Fibroblast of skin of abdomen (primary cell): ENCODE results near the gene METTL21C.

Experiments used
- DNase-seq: peaks from one replicate; pipeline ENCODE4 v3.0.0-alpha.2; 2013

The METTL21C gene

DNA sequence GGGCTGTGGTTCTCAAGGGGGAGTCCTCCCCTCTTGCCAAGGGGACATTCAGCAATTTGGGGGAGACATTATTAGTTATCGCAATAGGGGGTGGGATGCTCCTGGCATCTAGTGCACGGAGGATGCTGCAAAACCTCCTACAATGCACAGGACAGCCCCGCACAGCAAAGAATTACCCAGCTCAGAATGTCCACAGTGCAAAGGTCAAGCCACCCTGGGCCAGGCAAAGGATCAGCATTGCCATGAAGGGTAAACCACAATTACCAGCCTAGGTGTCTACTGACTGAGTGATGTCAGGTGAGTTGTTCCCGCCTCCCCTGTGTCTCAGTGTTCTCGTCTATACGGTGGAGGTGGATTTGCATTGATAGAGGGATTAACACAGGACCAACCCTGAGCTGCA lies 2.4 kb upstream of the METTL21C start:
- no peak for DNase-seq

DNA sequence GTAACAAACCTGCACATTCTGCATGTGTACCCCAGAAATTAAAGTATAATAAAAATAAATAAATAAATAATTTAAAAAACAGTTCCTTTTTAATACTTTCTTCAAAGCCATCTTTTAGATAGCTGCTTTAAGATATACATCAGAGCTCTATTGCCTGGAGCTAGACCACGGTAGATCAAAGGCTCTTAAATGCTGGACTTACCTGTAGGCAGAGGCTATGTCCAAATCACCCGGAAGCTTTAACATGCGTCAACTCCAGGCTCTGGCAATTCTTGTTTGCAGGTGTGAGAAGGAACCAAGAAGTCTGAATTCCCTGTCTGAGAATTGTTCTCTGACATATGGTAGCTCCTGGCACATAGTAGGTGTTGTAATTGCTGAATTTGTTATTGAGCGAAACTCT lies 1.6 kb upstream of the METTL21C start:
- no peak for DNase-seq

DNA sequence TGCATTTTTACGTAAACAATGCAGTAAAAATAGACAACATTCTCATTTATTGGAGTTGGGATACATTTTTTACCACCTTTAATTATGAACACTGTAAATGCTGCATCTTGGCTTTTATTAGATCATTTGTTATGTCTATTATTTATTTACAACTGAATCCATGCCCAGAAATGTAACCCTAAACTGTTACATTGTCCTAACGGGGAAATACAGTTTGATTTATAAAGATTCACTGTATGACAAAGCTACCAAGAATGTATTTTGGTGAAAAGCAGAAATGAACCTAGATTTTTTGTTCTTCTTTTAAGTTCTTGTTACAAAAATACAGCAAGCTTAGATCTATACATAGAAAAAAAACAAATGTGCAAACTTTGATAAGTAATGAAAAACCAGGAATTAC lies 1.1 kb downstream of the METTL21C start:
- peak; percentile 48 for DNase-seq

DNA sequence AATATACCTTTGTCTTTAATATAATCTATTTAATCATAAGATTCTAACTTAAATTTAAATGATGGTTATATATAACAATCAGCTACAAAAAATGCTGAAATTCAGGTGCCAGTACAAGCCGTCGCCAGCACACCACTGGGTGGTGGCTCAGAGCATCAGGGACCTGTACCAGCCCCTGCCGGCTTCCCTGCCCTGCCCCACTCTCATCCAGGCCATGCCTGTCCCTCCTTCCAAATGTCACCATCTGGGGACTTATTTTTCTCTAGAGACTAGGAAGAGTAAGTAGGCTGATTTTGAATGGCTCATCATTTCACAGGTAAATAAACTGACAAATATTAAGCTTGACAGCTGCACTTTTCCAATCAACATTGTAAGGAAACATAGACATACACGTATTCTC lies 1.6 kb downstream of the METTL21C start:
- no peak for DNase-seq

DNA sequence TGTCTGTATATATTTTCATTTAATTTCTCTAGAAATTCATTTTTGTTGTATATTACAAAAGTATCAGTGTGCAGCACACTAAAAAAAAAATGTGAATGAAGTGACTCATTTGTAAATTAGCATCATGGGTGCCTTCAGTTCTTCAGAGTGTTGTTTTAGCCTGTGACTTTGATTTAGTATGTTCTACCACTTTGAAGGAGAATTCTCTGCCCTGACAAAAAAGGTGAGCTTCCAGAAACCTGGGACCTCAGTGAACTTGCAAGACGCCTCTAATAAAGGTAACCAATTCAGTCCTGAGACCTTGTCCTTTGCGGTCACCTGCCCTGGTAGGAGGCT lies 2.4 kb downstream of the METTL21C start:
- no peak for DNase-seq

DNA sequence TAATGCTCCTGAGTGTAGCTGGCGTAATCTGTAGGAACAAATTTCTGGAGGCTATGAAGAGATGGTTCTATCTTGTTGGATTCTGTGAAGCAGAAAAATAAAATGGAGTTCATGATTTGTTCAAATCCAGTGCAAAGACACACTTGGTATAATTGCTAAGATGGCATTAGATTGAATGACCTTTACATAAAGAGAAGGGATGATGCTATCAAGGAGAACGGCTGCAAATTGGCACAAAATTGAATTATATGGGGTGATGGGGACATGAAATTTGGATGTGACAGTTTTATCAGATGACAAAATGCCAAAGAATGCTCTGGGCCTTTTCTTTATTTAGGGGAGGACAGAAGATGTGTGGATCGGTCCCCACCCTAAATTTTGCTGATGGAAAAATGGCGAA lies 4.0 kb downstream of the METTL21C start:
- no peak for DNase-seq

DNA sequence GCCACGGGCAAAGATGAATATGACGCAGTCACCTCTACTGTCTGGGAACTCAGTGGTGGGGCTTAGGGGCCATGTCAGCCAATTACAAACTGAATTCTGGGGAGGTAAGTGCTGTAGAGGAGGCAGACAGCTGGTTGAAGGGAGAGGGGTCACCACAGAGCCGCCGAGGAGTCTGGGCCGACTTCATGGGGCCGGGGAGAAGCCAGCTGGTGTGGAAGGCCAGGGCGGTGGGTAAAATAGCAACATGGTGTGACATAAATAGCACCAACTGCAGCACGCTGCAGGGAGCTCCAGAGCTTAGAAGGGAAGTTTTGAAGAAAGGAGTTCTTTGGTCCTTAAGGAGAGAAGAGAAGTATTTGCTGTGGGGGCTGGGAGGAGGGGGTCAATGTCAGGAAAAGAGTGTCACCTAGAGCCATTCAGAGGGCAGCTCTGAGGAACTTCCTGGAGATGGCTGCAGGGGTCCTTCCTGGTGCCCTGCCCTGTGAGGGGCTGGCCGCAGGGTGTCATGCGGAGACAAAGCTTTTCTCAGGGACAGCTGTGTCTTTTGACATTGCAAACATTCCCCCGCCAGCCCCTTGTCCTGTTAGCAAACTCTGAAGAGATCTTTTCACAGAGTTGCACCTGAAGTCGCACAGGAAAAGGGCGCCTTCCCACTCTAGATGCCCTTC lies 6.4 kb downstream of the METTL21C start:
- DNase-seq, result no peak

DNA sequence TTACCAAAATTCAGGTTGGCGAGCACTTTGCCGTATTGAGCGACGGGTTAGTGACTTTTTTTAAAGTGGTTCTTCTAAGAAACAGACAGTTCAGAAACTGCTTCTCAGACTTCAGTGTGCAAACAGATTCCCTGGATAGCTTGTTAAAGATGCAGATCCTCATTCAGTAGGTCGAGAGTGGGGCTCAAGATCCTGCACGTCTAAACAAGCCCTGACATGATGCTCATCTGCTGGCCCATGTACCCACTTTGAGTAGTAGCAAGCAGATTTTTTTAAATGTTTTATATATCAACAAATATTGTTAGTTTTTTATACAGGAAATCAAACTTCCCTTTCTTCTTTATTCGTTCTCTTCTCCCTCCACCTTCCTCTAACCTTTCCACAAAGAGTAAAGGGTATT lies 7.3 kb downstream of the METTL21C start:
- no peak for DNase-seq

DNA sequence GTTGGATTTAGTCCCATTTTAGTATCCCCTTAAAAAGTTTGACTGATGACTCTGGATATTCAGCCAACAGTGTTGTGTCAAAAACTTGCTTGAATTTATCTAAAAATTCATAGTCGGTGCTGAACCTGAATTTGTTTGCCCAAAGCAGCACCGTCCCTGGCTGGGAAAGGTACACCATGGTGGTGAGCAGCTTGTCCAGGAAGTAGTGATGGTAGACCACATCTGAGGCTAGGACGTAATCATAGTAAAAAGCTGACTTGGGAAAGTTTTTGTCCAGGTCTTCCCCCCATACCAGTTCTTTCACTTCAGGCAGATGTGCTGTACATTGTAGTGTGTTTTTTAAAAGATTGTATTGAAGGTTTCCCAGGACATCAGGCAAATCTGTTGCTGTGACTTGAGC lies 8.8 kb downstream of the METTL21C start:
- DNase-seq, result no peak

DNA sequence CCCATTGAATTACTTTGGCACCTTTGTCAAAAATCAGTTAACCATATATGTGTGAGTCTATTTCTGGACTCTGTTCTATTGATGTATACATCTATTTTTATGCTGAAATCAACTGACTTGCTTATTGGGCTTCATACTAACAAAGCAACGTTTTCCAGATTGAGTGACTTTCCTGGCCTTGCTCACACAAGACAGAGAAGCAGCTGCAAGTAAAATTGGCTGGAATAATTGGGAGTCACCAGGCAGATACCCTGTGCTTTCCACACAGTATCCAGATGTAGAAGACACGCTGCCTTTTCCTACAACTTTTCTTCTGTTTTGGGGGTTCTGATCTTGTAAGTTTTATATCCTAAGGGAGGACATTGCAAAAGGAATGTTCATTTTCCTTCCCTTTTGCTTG lies 11.2 kb downstream of the METTL21C start:
- no peak for DNase-seq

DNA sequence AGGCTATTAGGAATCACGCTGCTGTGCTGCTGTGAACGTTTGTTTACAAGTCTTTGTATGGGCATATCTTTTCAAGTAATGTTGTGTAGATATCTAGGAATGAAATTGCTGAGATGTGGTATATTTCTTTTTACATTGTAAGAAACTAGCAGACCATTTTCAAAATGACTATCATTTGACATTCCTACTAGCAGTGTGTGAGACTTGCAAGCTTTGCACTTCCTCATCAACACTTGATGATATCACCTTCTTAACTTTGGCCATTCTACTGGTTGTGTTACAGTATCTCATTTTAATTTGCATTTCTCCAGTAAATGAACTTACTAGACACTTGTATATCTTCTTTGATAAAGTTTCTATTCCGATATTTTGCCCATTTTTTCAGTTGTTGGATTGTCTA lies 12.1 kb downstream of the METTL21C start:
- no peak for DNase-seq

DNA sequence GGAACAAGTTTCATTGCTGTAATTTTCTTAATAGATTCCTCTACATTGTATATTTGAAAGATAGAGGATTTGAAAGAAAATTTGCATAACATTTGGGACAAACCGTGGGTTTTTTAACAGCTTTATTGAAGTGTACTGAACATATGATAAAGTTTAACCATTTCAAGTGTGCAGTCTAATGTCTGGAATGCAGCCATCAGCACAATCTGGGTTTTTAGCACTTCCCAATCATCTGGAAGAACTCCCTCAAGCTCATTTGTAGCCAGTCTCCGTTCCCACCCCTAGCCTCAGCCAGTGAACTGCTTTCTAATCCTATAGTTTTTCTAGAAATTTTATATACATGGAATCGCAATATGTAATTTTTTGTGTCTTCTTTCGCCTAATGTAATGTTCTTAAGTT lies 12.6 kb downstream of the METTL21C start:
- DNase-seq, result no peak

DNA sequence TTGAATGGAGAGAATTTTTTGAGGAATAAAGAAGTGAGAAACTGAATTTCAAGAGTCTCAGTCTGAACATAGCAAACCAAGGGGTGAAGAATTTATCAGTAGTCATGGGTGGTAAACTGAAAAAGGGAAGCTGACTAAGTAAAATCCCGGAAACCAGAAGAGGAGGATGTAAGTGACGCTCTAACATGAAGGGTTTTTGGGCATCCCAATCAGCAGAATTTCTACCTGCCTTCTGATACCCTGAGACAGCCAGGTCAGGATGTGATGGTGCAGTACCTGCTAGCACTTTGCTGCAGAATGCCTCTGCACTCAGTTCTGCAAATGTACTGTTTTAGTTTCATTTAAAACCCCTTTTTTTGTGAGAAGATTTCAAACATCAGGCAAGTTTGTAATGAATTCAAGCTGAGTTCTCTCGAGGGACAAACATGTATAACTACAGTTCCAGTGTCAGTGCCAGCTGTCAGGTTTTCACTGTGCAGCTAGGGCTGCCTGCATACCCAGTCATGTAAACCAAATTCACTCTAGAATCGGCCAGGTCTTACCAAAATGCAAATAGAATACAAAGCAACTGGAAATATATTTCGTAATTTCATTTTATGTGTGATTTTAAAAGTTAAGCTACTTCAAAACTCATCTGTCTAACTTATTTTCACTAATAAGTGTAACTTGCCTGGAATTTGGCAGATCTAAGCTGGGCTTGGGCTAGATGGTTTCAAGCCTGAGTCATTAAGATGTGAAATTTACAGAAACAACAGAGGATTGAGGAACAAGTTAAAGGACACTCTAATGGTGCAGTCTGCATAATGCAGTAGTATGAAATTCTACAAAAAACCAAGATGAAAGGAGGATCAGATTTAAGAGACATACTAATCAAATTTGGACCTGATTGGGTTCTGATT lies 13.8 kb downstream of the METTL21C start:
- DNase-seq, result peak; percentile 46

DNA sequence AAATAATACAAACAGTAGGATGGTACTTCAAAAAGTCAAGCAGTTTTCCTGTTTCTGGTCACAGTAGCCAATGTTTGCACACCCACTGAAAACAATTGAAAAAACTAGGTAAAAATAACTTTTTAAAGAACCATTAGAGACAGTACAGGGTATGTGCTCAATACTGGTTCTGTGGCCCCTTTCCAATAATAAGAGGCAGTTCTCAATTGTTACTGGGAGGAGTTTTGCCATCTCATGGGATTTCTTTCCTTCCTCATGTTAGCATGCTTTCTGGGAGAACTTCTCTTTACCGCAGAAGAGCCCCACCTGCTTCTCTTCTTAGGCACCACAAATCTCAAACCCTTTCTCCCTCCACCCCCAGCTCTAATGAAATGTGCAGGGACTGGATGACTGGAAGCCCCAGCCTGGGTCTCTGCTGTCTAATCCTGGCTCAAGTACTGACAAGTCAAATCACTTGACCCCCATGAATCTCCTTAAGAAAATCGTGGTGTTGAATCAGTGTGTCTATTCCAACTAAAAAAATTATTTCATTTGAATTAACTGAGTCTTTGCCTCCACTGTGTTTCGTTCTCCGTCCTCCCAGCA lies 14.6 kb downstream of the METTL21C start:
- DNase-seq, result no peak

DNA sequence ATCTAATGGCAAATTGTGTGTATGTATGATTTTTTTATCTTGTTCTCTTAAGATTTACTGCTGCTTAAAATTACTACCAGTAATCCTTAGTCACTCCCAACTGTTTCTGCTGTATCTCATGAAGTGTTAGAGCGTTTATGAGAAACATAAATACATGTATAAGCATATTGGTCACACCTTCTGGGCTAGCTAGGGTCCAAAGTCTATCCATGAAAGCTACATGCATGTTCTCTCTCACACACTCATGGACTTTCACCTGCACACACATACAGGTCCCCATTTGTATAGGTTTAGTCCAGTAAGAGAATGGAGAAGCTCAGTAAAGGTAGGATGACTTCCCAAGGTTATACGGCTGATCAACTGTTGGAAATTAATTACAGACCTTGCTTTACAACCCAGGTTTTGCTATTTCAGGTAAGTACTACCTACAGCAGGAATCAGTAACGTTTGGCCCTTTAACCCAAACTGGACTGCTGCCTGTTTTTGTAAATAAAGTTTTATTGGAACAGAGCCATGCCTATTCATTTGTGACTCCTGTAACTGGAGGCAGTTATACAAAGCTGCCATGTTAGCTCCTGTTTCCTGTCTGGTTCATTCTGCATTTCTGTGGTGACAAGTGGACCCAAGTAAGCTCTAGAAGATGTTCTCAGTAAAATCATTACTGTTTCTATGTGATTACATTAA lies 15.3 kb downstream of the METTL21C start:
- DNase-seq, result no peak

DNA sequence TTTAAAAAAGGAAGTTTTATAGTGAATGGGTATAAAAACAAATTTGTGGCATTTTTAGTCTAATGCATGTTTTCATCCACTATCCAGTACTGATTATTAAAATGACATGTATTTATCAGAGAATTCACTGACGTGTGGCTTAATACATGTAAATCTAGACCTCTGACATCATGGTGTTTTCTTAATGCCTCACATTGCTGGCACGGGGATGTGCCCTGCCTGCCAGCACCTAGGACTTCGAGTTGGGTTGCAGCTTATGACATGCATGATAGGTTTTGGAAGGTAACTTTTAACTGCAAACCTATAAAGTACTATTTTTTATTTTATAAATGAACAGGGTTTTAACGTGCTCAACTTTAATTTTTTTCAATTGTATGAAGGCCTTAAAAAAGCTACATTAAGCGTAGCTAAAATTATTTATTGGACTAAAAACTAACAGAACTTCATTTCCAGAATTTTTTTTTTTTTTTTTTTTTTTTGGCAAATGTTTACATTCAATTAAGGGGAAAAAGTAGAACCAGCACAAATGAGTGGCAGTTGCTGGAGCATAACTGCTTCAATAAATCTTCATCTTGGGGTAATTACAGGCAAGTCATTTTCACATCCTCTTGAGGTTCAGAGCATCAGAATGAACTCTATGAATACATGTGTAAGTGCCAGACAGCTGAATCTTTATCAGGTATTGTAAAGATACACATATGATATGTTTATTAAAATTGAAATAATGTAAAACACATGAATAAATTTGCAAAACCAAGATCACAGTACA lies 16.3 kb downstream of the METTL21C start:
- DNase-seq, result no peak

DNA sequence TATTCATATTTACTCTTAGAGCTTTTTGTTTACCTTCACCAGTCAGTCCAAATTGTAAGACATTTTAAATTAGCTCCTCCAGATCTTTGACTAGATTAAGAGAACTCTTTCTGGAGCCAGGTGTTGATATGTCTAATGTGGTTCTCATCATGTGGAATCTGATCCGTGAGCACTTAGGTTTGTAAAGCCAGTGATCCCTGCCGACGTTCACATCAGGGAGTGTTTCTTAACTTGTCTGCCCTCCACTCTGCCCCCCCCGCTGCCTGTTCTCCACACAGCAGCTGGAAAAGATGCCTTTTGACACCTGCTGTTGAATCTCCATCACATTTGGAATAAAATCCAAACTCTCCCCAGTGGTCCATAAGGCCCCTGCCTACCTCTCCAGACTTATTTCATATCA lies 17.7 kb downstream of the METTL21C start:
- no peak for DNase-seq

DNA sequence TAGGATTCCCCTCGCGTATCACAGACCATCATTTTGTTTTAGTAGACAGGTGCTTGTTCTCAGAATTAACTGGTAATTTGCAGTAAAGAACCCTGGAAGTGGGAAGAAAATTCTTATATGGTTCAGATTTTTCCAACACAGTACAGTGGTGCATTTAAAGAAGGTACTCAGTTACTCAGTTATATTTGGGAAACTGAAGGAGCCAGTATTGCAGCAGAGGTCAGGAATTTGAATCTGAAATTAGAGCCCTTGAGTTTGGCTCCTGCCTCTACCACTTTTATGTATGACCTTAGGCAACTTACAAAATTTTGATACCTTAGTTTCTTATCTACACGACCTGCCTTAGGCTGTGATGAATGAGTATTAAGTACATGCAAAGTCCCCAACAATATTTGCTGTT lies 19.7 kb downstream of the METTL21C start:
- DNase-seq, result no peak

DNA sequence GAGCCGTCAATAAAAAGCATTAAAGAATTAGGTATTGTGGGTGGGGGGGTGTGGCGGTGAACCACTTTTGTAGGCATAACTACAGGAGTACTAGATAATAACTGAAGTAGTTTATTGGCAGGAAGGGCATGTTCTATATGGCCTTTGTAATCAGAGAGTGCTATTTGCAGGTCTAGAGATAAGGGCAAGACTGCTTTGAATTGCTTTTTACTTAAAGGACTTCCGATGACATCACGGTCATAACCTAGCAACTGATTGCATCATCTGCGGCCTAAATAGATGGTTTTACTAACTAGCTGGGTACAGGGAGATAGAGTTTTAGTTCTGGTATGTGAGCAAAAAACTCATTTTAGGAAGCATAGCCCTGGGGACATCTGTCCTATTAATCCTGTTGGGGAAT lies 24.7 kb downstream of the METTL21C start:
- DNase-seq, result no peak

DNA sequence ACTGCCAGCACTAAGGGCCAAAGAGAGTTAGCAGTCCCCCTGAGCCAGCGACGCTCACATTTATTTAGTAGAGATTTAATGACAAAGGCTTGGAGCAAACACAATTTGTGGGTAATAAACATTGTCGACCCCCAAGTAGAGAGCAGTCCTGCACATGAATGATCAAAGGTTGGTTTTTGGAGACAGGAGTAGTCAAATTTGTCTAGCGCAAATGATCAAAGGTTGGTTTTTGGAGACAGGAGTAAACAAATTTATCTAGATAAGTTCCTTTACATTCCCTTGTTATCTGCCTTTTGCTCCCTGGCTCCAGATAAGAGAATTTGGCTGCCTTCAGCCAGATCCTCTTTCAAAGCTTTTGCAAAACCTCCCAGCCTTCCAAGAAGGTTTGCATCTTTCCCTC lies 26.9 kb downstream of the METTL21C start:
- no peak for DNase-seq

DNA sequence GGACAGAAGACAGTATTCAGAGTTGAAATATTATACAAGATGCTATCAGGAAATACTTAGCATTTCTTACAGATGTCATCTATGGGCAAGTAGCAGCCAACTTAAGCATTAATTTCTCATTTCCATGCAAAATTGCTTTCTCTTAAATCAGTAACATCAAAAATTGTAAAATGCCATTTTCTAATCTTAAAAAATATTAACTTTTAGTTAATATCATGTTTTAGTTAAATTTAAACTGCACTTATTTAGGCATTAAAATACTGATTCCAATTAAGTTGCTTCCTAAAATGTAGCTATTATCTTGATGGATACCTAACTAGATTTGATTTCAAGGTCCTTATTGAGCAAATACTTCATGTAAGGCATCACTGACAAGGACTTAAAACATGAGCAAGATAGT lies 27.8 kb downstream of the METTL21C start:
- DNase-seq, result no peak

DNA sequence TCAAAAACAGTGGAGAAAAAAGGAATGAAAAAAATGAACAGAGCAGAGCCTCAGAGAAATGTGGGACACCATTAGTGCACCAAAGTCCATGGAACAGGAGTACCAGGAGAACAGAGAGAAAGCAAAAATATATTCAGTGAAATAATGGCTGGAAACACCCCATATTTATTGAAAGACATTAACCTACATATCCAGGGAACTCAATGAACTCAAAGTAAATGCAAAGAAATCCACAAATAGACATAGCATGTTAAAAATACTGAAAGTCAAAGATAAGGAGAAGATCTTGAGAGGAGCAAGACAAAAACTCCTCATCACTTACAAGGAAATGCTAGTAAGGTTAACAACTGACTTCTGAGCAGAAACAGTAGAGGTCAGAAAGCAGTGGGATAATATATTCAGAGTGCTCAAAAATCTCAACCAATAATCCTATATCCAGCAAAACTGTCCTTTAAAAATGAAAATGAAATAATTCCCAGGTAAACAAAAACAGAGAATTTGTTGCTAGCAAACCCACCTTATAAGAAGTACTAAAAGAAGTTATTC lies 35.6 kb downstream of the METTL21C start:
- no peak for DNase-seq
